IMR-90 (cell line): ENCODE results near the gene PRDM10. TPM values are rescaled to one million over a fixed set of nuclear protein-coding genes. Genes with fewer than 3 reads are reported as not detected.

Experiments
- ATAC-seq: fragments of 200-7000 bp; cut with Tn5 transposase; 2 replicates; pipeline ENCODE4 v1.9.1; 2020; ENCODE audit warnings: low read depth, mild to moderate bottlenecking, moderate library complexity
- BruUV-seq: library from RNA; stranded (reverse); fragments of 400-500 nt; replicated peaks from 2 replicates; lab custom pipeline; 2021; lab: Mats Ljungman, UMichigan
- CTCF ChIA-PET: fragments of 300-600 bp; formaldehyde crosslinking; extraction: SDS; loops from one replicate; lab custom pipeline; 2021; ENCODE audit warnings: antibody characterized with exemption; lab: Yijun Ruan, JAX
- POLR2A ChIA-PET: fragments of 300-600 bp; sonication (Branson Sonifier 250); formaldehyde crosslinking; loops from one replicate; lab custom pipeline; 2022; ENCODE audit warnings: antibody characterized with exemption; ENCODE audit not compliant: unreplicated experiment; lab: Charles Lee
- DNase-seq: peaks from one replicate; pipeline ENCODE4 v3.0.0; 2013
- H2AFZ ChIP-seq: replicated peaks from 2 replicates; pipeline ENCODE3; 2013; ENCODE audit warnings: low read length, mild to moderate bottlenecking; ENCODE audit not compliant: poor library complexity
- H2AK5ac ChIP-seq: 2 replicates; pipeline ENCODE4 v1.6.1; 2013; ENCODE audit warnings: low read depth, low read length, inconsistent platforms
- H2AK9ac ChIP-seq: replicated peaks from 2 replicates; pipeline ENCODE3; 2013; ENCODE audit warnings: mild to moderate bottlenecking, low read depth, low read length, moderate library complexity; ENCODE audit not compliant: poor library complexity
- H2BK120ac ChIP-seq: 2 replicates; pipeline ENCODE4 v1.6.1; 2013; ENCODE audit warnings: low read depth, low read length, inconsistent platforms
- H2BK15ac ChIP-seq: 3 replicates; pipeline ENCODE4 v1.6.1; 2013; ENCODE audit warnings: low read depth, low read length, inconsistent platforms
- H2BK20ac ChIP-seq: 2 replicates; pipeline ENCODE4 v1.6.1; 2013; ENCODE audit warnings: low read depth, mild to moderate bottlenecking, inconsistent platforms, low read length, moderate library complexity
- H2BK5ac ChIP-seq: 2 replicates; pipeline ENCODE4 v1.6.1; 2013; ENCODE audit warnings: mild to moderate bottlenecking, low read depth, low read length, inconsistent platforms; ENCODE audit not compliant: poor library complexity, severe bottlenecking
- H3K14ac ChIP-seq: replicated peaks from 2 replicates; pipeline ENCODE4 v1.6.1; 2013; ENCODE audit warnings: low read depth, low read length, inconsistent platforms
- H3K18ac ChIP-seq: 2 replicates; pipeline ENCODE4 v1.6.1; 2013; ENCODE audit warnings: low read depth, low read length, control low read depth
- H3K23ac ChIP-seq: 2 replicates; pipeline ENCODE4 v1.6.1; 2013; ENCODE audit warnings: low read depth, low read length, inconsistent platforms
- H3K27ac ChIP-seq: 2 replicates; pipeline ENCODE4 v1.5.1; 2013; ENCODE audit warnings: mild to moderate bottlenecking, control low read depth, low read length; ENCODE audit not compliant: insufficient read depth
- H3K27me3 ChIP-seq: 2 replicates; pipeline ENCODE4 v1.6.1; 2013; ENCODE audit warnings: low read length; ENCODE audit not compliant: control insufficient read depth, insufficient read depth
- H3K36me3 ChIP-seq: 2 replicates; pipeline ENCODE4 v1.6.1; 2013; ENCODE audit warnings: low read length, mixed read lengths; ENCODE audit not compliant: control insufficient read depth, insufficient read depth
- H3K4ac ChIP-seq: 2 replicates; pipeline ENCODE4 v1.6.1; 2013; ENCODE audit warnings: low read depth, low read length, inconsistent platforms
- H3K4me1 ChIP-seq: 2 replicates; pipeline ENCODE4 v1.6.1; 2013; ENCODE audit warnings: low read length, mixed read lengths; ENCODE audit not compliant: control insufficient read depth, insufficient read depth
- H3K4me2 ChIP-seq: 2 replicates; pipeline ENCODE4 v1.6.1; 2013; ENCODE audit warnings: low read depth, mild to moderate bottlenecking, control low read depth, low read length, moderate library complexity
- H3K4me3 ChIP-seq: 2 replicates; pipeline ENCODE4 v1.5.1; 2013; ENCODE audit warnings: low read depth, mild to moderate bottlenecking, control low read depth, low read length, moderate library complexity; ENCODE audit not compliant: insufficient read depth
- H3K56ac ChIP-seq: 2 replicates; pipeline ENCODE4 v1.6.1; 2013; ENCODE audit warnings: low read length, inconsistent platforms; ENCODE audit not compliant: insufficient read depth; ENCODE audit errors: extremely low read depth
- H3K79me1 ChIP-seq, 2 experiments: 2 replicates each; pipeline ENCODE4 v1.6.1; 2013; ENCODE audit warnings: low read length in 2 of 2, inconsistent platforms in 1 of 2, low read depth in 1 of 2
- H3K9ac ChIP-seq: 2 replicates; pipeline ENCODE4 v1.6.1; 2013; ENCODE audit warnings: low read depth, low read length, control low read depth
- H3K9me1 ChIP-seq: 2 replicates; pipeline ENCODE4 v1.6.1; 2013; ENCODE audit warnings: low read length, inconsistent platforms; ENCODE audit not compliant: insufficient read depth
- H3K9me3 ChIP-seq: 2 replicates; pipeline ENCODE4 v1.6.1; 2013; ENCODE audit warnings: low read length; ENCODE audit not compliant: control insufficient read depth, insufficient read depth
- H4K20me1 ChIP-seq: 2 replicates; pipeline ENCODE4 v1.6.1; 2013; ENCODE audit warnings: low read length, inconsistent platforms; ENCODE audit not compliant: insufficient read depth
- H4K5ac ChIP-seq: 2 replicates; pipeline ENCODE4 v1.6.1; 2013; ENCODE audit warnings: mild to moderate bottlenecking, low read depth, low read length, control low read depth
- H4K8ac ChIP-seq, 2 experiments: 2 replicates each; pipeline ENCODE4 v1.6.1; 2013; ENCODE audit warnings: low read depth in 2 of 2, low read length in 2 of 2, control low read depth in 1 of 2, inconsistent platforms in 1 of 2
- H4K91ac ChIP-seq: 2 replicates; pipeline ENCODE4 v1.6.1; 2013; ENCODE audit warnings: low read depth, low read length, inconsistent platforms; ENCODE audit not compliant: insufficient read depth
- FOS ChIP-seq: fragments of 150-350 bp; IDR thresholded peaks from 2 replicates; pipeline ENCODE4 v1.6.1; 2016; ENCODE audit warnings: low read depth, low read length
- NFE2L2 ChIP-seq: fragments of 150-350 bp; IDR thresholded peaks from 2 replicates; pipeline ENCODE4 v1.6.1; 2016; ENCODE audit warnings: low read depth, mild to moderate bottlenecking, low read length
- WGBS, 2 experiments: methylation state at CpG; one replicate each; pipeline versions ENCODE4 v1.1.5 to v1.1.7; 2013; ENCODE audit warnings: missing lambda C conversion rate in 2 of 2; ENCODE audit not compliant: insufficient read length in 1 of 2; ENCODE audit errors: extremely low coverage in 2 of 2; 5-methylcytosine and 5-hydroxymethylcytosine counted together
- dilution Hi-C: fragments of 300-500 bp; cut with HindIII; formaldehyde crosslinking; loops from one replicate; pipeline ENCODE4 v1.14.3; 2018; ENCODE audit warnings: low sequenced_read_pairs; ENCODE audit not compliant: unreplicated experiment
- in situ Hi-C: fragments of 300-500 bp; cut with MboI; formaldehyde crosslinking; loops from 3 replicates; pipeline ENCODE4 v1.14.3; 2019; ENCODE audit warnings: low sequenced_read_pairs, inconsistent platforms, mixed read lengths
- intact Hi-C: fragments of 100-400 bp; cut with micrococcal nuclease; formaldehyde crosslinking; loops from 2 replicates; pipeline ENCODE4 v1.10.0; 2022
- polyA plus RNA-seq, 3 experiments: library from polyadenylated mRNA; depleted of rRNA; stranded (reverse); fragments of >200 nt; gene quantifications; 2 replicates each; pipeline ENCODE4 v1.2.3, GENCODE V29; 2012; ENCODE audit warnings: low replicate concordance in 1 of 3
- total RNA-seq: library from RNA; depleted of rRNA; stranded (reverse); fragments of >200 nt; gene quantifications from 2 replicates; pipeline ENCODE4 v1.2.3, GENCODE V29; 2012
- TF ChIP-seq, protein P1 (sequence below): conservative IDR thresholded peaks from 2 replicates; pipeline ENCODE4 v1.5.1; 2012; ENCODE audit warnings: mild to moderate bottlenecking, low read depth, low read length, improper control_type of control experiment
- TF ChIP-seq, protein P2 (sequence below): fragments of 150-350 bp; IDR thresholded peaks from 2 replicates; pipeline ENCODE4 v1.6.1; 2016; ENCODE audit warnings: low read depth, mild to moderate bottlenecking, low read length, moderate library complexity, borderline replicate concordance

Gene PRDM10
- total and polyA plus RNA-seq, 2 of the 4 experiments (the other 2 are of a cell fraction) = 3.1 to 6.5 TPM

DNA sequence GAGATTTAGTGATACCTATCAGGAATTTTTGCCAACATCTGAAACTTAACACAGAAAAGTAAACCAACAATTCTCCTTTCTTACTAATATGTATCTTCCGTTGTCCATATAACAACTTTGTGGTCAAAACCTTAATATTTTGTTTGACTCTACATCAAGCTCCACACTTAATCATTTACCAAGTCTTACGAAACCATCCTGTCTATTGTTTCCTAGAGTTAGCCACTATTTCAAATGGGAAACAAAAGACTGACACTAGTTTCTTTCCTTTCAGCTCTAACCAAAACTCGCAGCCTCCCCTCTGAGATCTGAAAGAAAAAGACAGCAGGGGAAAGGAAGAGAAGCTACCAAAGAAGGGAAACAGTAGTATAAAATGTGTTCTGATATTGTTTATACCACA, 26.5 kb upstream of the PRDM10 start:
- ATAC-seq (no peak), DNase-seq (no peak)
- Histone ChIP-seq H3K9ac (no peak overlapping the region), H3K4ac (no peak overlapping the region), H2BK5ac (no peak overlapping the region), H3K4me1 (no peaks in the 10 kb centered on the region), H3K14ac (no peak overlapping the region), H3K9me3 (no peaks in the 10 kb centered on the region), H4K8ac (no peak overlapping the region), H4K20me1 (no peaks in the 10 kb centered on the region), H4K5ac (no peak overlapping the region), H3K36me3 (no peaks in the 10 kb centered on the region), H2BK15ac (no peak overlapping the region), H3K27ac (no peak overlapping the region), H2AK9ac (no peak overlapping the region), H2BK120ac (no peak overlapping the region), H3K23ac (no peak overlapping the region), H3K4me2 (no peak overlapping the region), H3K79me1 (no peaks in the 10 kb centered on the region), H3K27me3 (no peaks in the 10 kb centered on the region), H4K91ac (no peak overlapping the region), H3K9me1 (no peaks in the 10 kb centered on the region), H3K4me3 (no peak overlapping the region), H2AFZ (no peak overlapping the region), H3K18ac (no peak overlapping the region), H2AK5ac (no peak overlapping the region), H3K56ac (no peak overlapping the region), H2BK20ac (no peak overlapping the region)
- in situ Hi-C loops (no loop called here), dilution Hi-C loops (no loop called here), intact Hi-C loops (no loop called here)
- 50% methylated on average over 1 of the region's 3 CpGs; no CpG with 5 or more reads in 1 of the 2 experiments for WGBS, 2 experiments
- ChIA-PET CTCF (no interaction called here), POLR2A (no interaction called here)
- TF ChIP-seq, protein P1, sequence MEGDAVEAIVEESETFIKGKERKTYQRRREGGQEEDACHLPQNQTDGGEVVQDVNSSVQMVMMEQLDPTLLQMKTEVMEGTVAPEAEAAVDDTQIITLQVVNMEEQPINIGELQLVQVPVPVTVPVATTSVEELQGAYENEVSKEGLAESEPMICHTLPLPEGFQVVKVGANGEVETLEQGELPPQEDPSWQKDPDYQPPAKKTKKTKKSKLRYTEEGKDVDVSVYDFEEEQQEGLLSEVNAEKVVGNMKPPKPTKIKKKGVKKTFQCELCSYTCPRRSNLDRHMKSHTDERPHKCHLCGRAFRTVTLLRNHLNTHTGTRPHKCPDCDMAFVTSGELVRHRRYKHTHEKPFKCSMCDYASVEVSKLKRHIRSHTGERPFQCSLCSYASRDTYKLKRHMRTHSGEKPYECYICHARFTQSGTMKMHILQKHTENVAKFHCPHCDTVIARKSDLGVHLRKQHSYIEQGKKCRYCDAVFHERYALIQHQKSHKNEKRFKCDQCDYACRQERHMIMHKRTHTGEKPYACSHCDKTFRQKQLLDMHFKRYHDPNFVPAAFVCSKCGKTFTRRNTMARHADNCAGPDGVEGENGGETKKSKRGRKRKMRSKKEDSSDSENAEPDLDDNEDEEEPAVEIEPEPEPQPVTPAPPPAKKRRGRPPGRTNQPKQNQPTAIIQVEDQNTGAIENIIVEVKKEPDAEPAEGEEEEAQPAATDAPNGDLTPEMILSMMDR = no peak
- TF ChIP-seq, protein P2, sequence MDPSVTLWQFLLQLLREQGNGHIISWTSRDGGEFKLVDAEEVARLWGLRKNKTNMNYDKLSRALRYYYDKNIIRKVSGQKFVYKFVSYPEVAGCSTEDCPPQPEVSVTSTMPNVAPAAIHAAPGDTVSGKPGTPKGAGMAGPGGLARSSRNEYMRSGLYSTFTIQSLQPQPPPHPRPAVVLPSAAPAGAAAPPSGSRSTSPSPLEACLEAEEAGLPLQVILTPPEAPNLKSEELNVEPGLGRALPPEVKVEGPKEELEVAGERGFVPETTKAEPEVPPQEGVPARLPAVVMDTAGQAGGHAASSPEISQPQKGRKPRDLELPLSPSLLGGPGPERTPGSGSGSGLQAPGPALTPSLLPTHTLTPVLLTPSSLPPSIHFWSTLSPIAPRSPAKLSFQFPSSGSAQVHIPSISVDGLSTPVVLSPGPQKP = no peak
- no peak for TF ChIP-seq NFE2L2
- TF ChIP-seq FOS = no peak
- no TSS peak for BruUV-seq
